HG03342 (cell line): ENCODE results near the gene MMP28.

Experiments
- ATAC-seq: cut with Tn5 transposase; IDR thresholded peaks from one replicate; pipeline ENCODE4 v1.9.1; 2021; ENCODE audit warnings: mild to moderate bottlenecking, moderate library complexity; ENCODE audit not compliant: unreplicated experiment

The MMP28 gene

GRCh38 chr17:35745246-35745645 lies 50.2 kb downstream of the MMP28 start:
- no peak for ATAC-seq

GRCh38 chr17:35744830-35745229 lies 50.6 kb downstream of the MMP28 start:
- no peak for ATAC-seq

- ATAC-seq: no peak
These were observed 51.7 kb downstream of the MMP28 start for GRCh38 chr17:35743626-35744328.

- ATAC-seq: no peak
These were observed 52.5 kb downstream of the MMP28 start for GRCh38 chr17:35742896-35743477.

GRCh38 chr17:35742496-35742895 lies 52.9 kb downstream of the MMP28 start:
- ATAC-seq: no peak

- ATAC-seq: no peak
These were observed 54.2 kb downstream of the MMP28 start for GRCh38 chr17:35740997-35741931.

GRCh38 chr17:35740216-35740615 lies 55.2 kb downstream of the MMP28 start:
- no peak for ATAC-seq

- no peak for ATAC-seq
These were observed 56.8 kb downstream of the MMP28 start for GRCh38 chr17:35738519-35739133.

GRCh38 chr17:35736236-35736635 lies 59.2 kb downstream of the MMP28 start:
- ATAC-seq: no peak

GRCh38 chr17:35735036-35735805 lies 60.2 kb downstream of the MMP28 start:
- ATAC-seq: no peak

GRCh38 chr17:35734396-35734795 lies 61.0 kb downstream of the MMP28 start:
- no peak for ATAC-seq

GRCh38 chr17:35733366-35733765 lies 62.1 kb downstream of the MMP28 start:
- no peak for ATAC-seq

- ATAC-seq: no peak
These were observed 62.7 kb downstream of the MMP28 start for GRCh38 chr17:35732806-35733136.

- no peak for ATAC-seq
These were observed 63.3 kb downstream of the MMP28 start for GRCh38 chr17:35731917-35732805.

- ATAC-seq: no peak
These were observed 64.1 kb downstream of the MMP28 start, which contains the start of gene RASL10B for GRCh38 chr17:35731239-35731916. Gene RASL10B (plus strand): TSS chr17:35731639. CDS start chr17:35735185, 3,546 bp downstream.

GRCh38 chr17:35730400-35731005 lies 64.9 kb downstream of the MMP28 start:
- no peak for ATAC-seq

- no peak for ATAC-seq
These were observed 66.0 kb downstream of the MMP28 start for GRCh38 chr17:35729405-35729833.

GRCh38 chr17:35728551-35728950 lies 66.9 kb downstream of the MMP28 start:
- ATAC-seq: no peak
